K562 (cell line): ENCODE measurements around the gene EEFSEC. TPM values are rescaled to one million over a fixed set of nuclear protein-coding genes. Genes with fewer than 3 reads are reported as not detected.

Source experiments
- ATAC-seq: fragments of 200-7000 bp; cut with Tn5 transposase; 3 replicates; pipeline ENCODE4 v1.9.1; 2020; ENCODE audit warnings: moderate library complexity
- BruUV-seq: library from RNA; stranded (reverse); fragments of 400-500 nt; replicated peaks from 2 replicates; lab custom pipeline; 2021; lab: Mats Ljungman, UMichigan
- CTCF ChIA-PET: fragments of 300-600 bp; formaldehyde crosslinking; extraction: SDS; loops from one replicate; lab custom pipeline; 2021; ENCODE audit warnings: low intra/inter-chr PET ratio; lab: Yijun Ruan, JAX
- POLR2A ChIA-PET: fragments of 300-600, 350-650 bp; sonication (Branson Sonifier 250); formaldehyde crosslinking; extraction: SDS; loops from one replicate; lab custom pipeline; 2021; ENCODE audit warnings: antibody characterized with exemption, inconsistent platforms; lab: Yijun Ruan, JAX
- DNase-seq, 4 experiments: peaks; one replicate each; pipeline versions ENCODE4 v3.0.0 to v3.0.0-alpha.2; 2011 to 2018; ENCODE audit warnings: low spot score in 3 of 4, mixed read lengths in 3 of 4; ENCODE audit errors: extremely low read depth in 1 of 4
- FAIRE-seq: peaks from 2 replicates; lab custom pipeline; 2011; peaks lifted over from hg19 to GRCh38; lab: Jason Lieb, UNC
- H2AFZ ChIP-seq: 2 replicates; pipeline ENCODE4 v1.6.0; 2011; ENCODE audit warnings: low read depth, low read length, control low read depth, inconsistent platforms
- H3K27ac ChIP-seq: fragments of 200-600 bp; 3 replicates; pipeline ENCODE4 v1.8.0; 2011; ENCODE audit warnings: low read depth, mild to moderate bottlenecking, control low read depth, inconsistent platforms, low read length, moderate library complexity, mixed read lengths; ENCODE audit errors: extremely low read depth
- H3K27me3 ChIP-seq, 2 experiments: fragments of 300-600 bp in 1 of 2; 2 replicates in 1 of 2; 3 replicates in 1 of 2; pipeline versions ENCODE4 v1.6.0 to v1.8.0; 2011; ENCODE audit warnings: inconsistent platforms in 2 of 2, low read length in 2 of 2, mild to moderate bottlenecking in 1 of 2, mixed read lengths in 1 of 2, moderate library complexity in 1 of 2; ENCODE audit not compliant: control insufficient read depth in 2 of 2, insufficient read depth in 2 of 2
- H3K36me3 ChIP-seq: fragments of 300-600 bp; 3 replicates; pipeline ENCODE4 v1.8.0; 2011; ENCODE audit warnings: mild to moderate bottlenecking, low read length, inconsistent platforms; ENCODE audit not compliant: control insufficient read depth, insufficient read depth
- H3K4me1 ChIP-seq, 2 experiments: fragments of 200-600 bp in 1 of 2; replicated peaks in 1 of 2; 2 replicates in 1 of 2; 3 replicates in 1 of 2; pipeline versions ENCODE4 v1.5.1 to v1.8.0; 2011; ENCODE audit warnings: inconsistent platforms in 2 of 2, low read length in 2 of 2, mild to moderate bottlenecking in 1 of 2, mixed read lengths in 1 of 2, moderate library complexity in 1 of 2; ENCODE audit not compliant: control insufficient read depth in 2 of 2, insufficient read depth in 2 of 2
- H3K4me2 ChIP-seq: 2 replicates; pipeline ENCODE4 v1.6.1; 2011; ENCODE audit warnings: low read length, control low read depth, inconsistent platforms, mixed read lengths; ENCODE audit not compliant: insufficient read depth
- H3K4me3 ChIP-seq: fragments of 200-600 bp; sonication (generic), shearing (Covaris generic); 2 replicates; pipeline ENCODE4 v1.5.1; 2016; ENCODE audit warnings: control low read depth, inconsistent platforms
- H3K79me2 ChIP-seq: fragments of 200-600 bp; 3 replicates; pipeline ENCODE4 v1.8.0; 2011; ENCODE audit warnings: low read length, inconsistent platforms; ENCODE audit not compliant: control insufficient read depth, insufficient read depth
- H3K9ac ChIP-seq, 2 experiments: 2 replicates each; pipeline versions ENCODE4 v1.6.0 to v1.6.1; 2011; ENCODE audit warnings: low read depth in 2 of 2, low read length in 2 of 2, control low read depth in 1 of 2, inconsistent platforms in 1 of 2, mild to moderate bottlenecking in 1 of 2, mixed read lengths in 1 of 2; ENCODE audit not compliant: insufficient read depth in 1 of 2
- H3K9me1 ChIP-seq: one replicate; pipeline ENCODE4 v1.6.0; 2011; ENCODE audit warnings: inconsistent platforms, mild to moderate bottlenecking, low read length, moderate library complexity; ENCODE audit not compliant: control insufficient read depth, insufficient read depth
- H3K9me3 ChIP-seq: replicated peaks from 2 replicates; pipeline ENCODE4 v1.5.1; 2011; ENCODE audit warnings: low read depth, low read length, inconsistent platforms; ENCODE audit not compliant: control insufficient read depth, insufficient read depth
- H4K20me1 ChIP-seq: replicated peaks from 2 replicates; pipeline ENCODE4 v1.6.1; 2011; ENCODE audit warnings: low read length, inconsistent platforms, mixed read lengths; ENCODE audit not compliant: control insufficient read depth, insufficient read depth
- CBFB ChIP-seq: sonication (generic); formaldehyde crosslinking; IDR thresholded peaks from 2 replicates; pipeline ENCODE4 v1.4.0; 2020; ENCODE audit warnings: mild to moderate bottlenecking, missing genetic modification reagents
- CBX5 ChIP-seq: IDR thresholded peaks from 2 replicates; pipeline ENCODE4 v1.6.1; 2014; ENCODE audit warnings: low read depth, borderline replicate concordance
- ETV6 ChIP-seq, 3 experiments: fragments of 150-350 bp in 1 of 3; sonication (generic) in 1 of 3; formaldehyde crosslinking in 1 of 3; IDR thresholded peaks; 2 replicates each; pipeline versions ENCODE4 v1.6.1 to v1.8.0; 2014 to 2022; ENCODE audit warnings: borderline replicate concordance in 2 of 3, low read depth in 2 of 3, antibody characterized with exemption in 1 of 3, low read length in 1 of 3, mild to moderate bottlenecking in 1 of 3, missing genetic modification reagents in 1 of 3
- L3MBTL2 ChIP-seq: fragments of 450-650 bp; IDR thresholded peaks from 2 replicates; pipeline ENCODE4 v1.6.1; 2016; ENCODE audit warnings: mild to moderate bottlenecking, moderate library complexity
- MYNN ChIP-seq, 2 experiments: sonication (generic); formaldehyde crosslinking in 1 of 2; IDR thresholded peaks; 2 replicates each; pipeline versions ENCODE4 v1.5.0 to v1.6.1; 2016 to 2020; ENCODE audit warnings: antibody characterized with exemption in 1 of 2, missing genetic modification reagents in 1 of 2
- RFX1 ChIP-seq: fragments of 450-650 bp; IDR thresholded peaks from 2 replicates; pipeline ENCODE4 v1.6.1; 2016; ENCODE audit warnings: mild to moderate bottlenecking, moderate library complexity
- TCF7L2 ChIP-seq: fragments of 150-350 bp; IDR thresholded peaks from 2 replicates; pipeline ENCODE4 v1.6.1; 2016; ENCODE audit warnings: low read depth, mild to moderate bottlenecking, low read length, moderate library complexity
- ZC3H4 ChIP-seq: sonication (generic); formaldehyde crosslinking; IDR thresholded peaks from 2 replicates; pipeline ENCODE4 v1.9.0; 2021; ENCODE audit warnings: missing genetic modification reagents, borderline replicate concordance
- ZKSCAN1 ChIP-seq: fragments of 150-350 bp; IDR thresholded peaks from 2 replicates; pipeline ENCODE4 v1.6.1; 2016; ENCODE audit warnings: low read depth, low read length
- ZNF143 ChIP-seq: sonication (generic); formaldehyde crosslinking; IDR thresholded peaks from 2 replicates; pipeline ENCODE4 v1.9.0; 2022; ENCODE audit warnings: mild to moderate bottlenecking, missing genetic modification reagents
- WGBS: fragments of 100-300 bp; shearing (Covaris generic); methylation state at CpG from one replicate; pipeline ENCODE4 v1.1.6; 2016; ENCODE audit warnings: low coverage, mixed read lengths; ENCODE audit not compliant: insufficient coverage; ENCODE audit errors: missing lambda C conversion rate; 5-methylcytosine and 5-hydroxymethylcytosine counted together
- in situ Hi-C: fragments of 300-500 bp; cut with MboI; formaldehyde crosslinking; loops from 4 replicates; pipeline ENCODE4 v1.15.0; 2018; ENCODE audit warnings: inconsistent platforms, mixed read lengths
- intact Hi-C: fragments of 100-400 bp; cut with micrococcal nuclease; formaldehyde crosslinking; loops from 2 replicates; pipeline ENCODE4 v1.14.2; 2022
- polyA plus RNA-seq, 8 experiments: library from polyadenylated mRNA; depleted of rRNA in 4 of 8; stranded (reverse) in 5 of 8; unstranded in 3 of 8; fragments of >200 nt; fragmentation: Nextera tagmentation in 2 of 8; fragmentation: Illumina TruSeq in 1 of 8; extraction: Ambion mirVana in 2 of 8; extraction: Trizol in 1 of 8; gene quantifications; 2 replicates each; pipeline versions ENCODE4 v1.2.1 to v1.2.3, GENCODE V29; 2011 to 2014; ENCODE audit warnings: inconsistent platforms in 1 of 8, missing spikeins in 1 of 8
- total RNA-seq, 7 experiments: library from RNA; depleted of rRNA in 6 of 7; stranded (reverse); fragments of >200 nt in 6 of 7; fragmentation: Illumina TruSeq in 2 of 7; extraction: Trizol in 2 of 7; gene quantifications; 2 replicates each; pipeline versions ENCODE4 v1.2.1 to v1.2.3, GENCODE V29; 2011 to 2021; ENCODE audit warnings: low replicate concordance in 1 of 7
- TF ChIP-seq, protein P1 (sequence below), 2 experiments: fragments of 450-650 bp in 1 of 2; sonication (generic) in 1 of 2; formaldehyde crosslinking in 1 of 2; IDR thresholded peaks; 2 replicates each; pipeline versions ENCODE4 v1.7.1 to v1.9.0; 2016 to 2022; ENCODE audit warnings: inconsistent platforms in 1 of 2, mild to moderate bottlenecking in 1 of 2, missing genetic modification reagents in 1 of 2
- TF ChIP-seq, protein P2 (sequence below): fragments of 450-650 bp; conservative IDR thresholded peaks from 2 replicates; pipeline ENCODE4 v1.6.1; 2016; ENCODE audit warnings: missing genetic modification characterization, low read depth, mild to moderate bottlenecking, missing compliant biosample characterization, moderate library complexity

Gene EEFSEC
- total and polyA plus RNA-seq, 9 of the 15 experiments (the other 6 are each of a cell fraction or from before 2014, with no cell fraction given), result 0.35 to 11.8 (median 7.7) TPM

DNA sequence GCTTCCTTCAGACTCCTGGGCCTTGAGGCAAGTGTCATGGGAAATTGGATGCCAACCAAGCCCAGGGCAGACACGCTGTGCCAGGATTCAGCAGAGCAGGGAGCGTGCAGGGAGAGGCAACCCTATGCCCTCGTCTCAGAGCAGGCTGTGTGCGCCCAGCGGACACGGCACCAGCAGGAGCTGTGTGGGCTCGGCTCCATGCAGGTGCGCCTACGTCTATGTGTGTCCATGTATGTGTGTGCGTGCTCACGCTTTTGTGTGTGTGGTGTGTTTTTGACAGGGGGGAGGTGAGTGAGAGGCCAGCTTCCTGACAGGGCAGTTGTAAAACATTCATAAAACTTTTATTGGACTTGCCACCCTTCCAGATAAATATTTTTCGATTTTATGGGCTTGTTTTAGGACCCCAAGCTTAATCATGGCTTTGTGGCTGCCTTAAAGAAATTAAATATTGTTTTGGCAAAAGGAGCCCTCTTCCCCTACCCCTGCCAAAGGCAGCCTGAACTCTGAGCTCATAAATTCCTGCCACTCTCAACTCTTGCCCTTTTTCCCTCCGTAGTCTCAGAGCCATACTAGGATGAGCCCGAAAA, 229.0 kb downstream of the EEFSEC start:
- Histone ChIP-seq H3K4me2 (no peak overlapping the region), H3K4me1 (peaks cover 16 to 37% of the 10 kb centered on the region in 2 experiments; a peak in 4 of 5 replicates), H3K27me3 (no peaks in the 10 kb centered on the region), H3K9ac (peak overlapping the region in 1 of 2 experiments; percentile 40; a peak in 1 of 4 replicates), H3K4me3 (no peak overlapping the region), H3K79me2 (no peaks in the 10 kb centered on the region), H4K20me1 (no peaks in the 10 kb centered on the region), H2AFZ (no peak overlapping the region), H3K36me3 (no peaks in the 10 kb centered on the region), H3K27ac (no peak overlapping the region), H3K9me3 (no peaks in the 10 kb centered on the region), H3K9me1 (no peaks in the 10 kb centered on the region)
- BruUV-seq, result no TSS peak
- POLR2A ChIA-PET, result interaction anchor here (1.3 kb wide), 1 partner anchor 172 kb away, joined by 3 read pairs; no protein-coding TSS in a partner anchor
- CTCF ChIA-PET, result no interaction called here
- DNase-seq (no peak), FAIRE-seq (no peak), ATAC-seq (no peak)
- in situ Hi-C loops (no loop called here), intact Hi-C loops (no loop called here)
- WGBS, result 91% methylated on average over 11 of the region's 14 CpGs
- no peak for TF ChIP-seq MYNN (IDR thresholded peaks at IDR 0.05)
- TF ChIP-seq MYNN (CRISPR knock-in tag; IDR thresholded peaks at IDR 0.05), result no peak
- no peak for TF ChIP-seq L3MBTL2
- TF ChIP-seq CBX5, result no peak
- TF ChIP-seq, protein P1, sequence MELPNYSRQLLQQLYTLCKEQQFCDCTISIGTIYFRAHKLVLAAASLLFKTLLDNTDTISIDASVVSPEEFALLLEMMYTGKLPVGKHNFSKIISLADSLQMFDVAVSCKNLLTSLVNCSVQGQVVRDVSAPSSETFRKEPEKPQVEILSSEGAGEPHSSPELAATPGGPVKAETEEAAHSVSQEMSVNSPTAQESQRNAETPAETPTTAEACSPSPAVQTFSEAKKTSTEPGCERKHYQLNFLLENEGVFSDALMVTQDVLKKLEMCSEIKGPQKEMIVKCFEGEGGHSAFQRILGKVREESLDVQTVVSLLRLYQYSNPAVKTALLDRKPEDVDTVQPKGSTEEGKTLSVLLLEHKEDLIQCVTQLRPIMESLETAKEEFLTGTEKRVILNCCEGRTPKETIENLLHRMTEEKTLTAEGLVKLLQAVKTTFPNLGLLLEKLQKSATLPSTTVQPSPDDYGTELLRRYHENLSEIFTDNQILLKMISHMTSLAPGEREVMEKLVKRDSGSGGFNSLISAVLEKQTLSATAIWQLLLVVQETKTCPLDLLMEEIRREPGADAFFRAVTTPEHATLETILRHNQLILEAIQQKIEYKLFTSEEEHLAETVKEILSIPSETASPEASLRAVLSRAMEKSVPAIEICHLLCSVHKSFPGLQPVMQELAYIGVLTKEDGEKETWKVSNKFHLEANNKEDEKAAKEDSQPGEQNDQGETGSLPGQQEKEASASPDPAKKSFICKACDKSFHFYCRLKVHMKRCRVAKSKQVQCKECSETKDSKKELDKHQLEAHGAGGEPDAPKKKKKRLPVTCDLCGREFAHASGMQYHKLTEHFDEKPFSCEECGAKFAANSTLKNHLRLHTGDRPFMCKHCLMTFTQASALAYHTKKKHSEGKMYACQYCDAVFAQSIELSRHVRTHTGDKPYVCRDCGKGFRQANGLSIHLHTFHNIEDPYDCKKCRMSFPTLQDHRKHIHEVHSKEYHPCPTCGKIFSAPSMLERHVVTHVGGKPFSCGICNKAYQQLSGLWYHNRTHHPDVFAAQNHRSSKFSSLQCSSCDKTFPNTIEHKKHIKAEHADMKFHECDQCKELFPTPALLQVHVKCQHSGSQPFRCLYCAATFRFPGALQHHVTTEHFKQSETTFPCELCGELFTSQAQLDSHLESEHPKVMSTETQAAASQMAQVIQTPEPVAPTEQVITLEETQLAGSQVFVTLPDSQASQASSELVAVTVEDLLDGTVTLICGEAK (IDR thresholded peaks at IDR 0.05), result no peak
- TF ChIP-seq, protein P1 (CRISPR knock-in tag; IDR thresholded peaks at IDR 0.05), result no peak
- TF ChIP-seq ZKSCAN1, result no peak
- TF ChIP-seq RFX1, result no peak
- TF ChIP-seq ZC3H4 (CRISPR knock-in tag), result no peak
- TF ChIP-seq, protein P2, sequence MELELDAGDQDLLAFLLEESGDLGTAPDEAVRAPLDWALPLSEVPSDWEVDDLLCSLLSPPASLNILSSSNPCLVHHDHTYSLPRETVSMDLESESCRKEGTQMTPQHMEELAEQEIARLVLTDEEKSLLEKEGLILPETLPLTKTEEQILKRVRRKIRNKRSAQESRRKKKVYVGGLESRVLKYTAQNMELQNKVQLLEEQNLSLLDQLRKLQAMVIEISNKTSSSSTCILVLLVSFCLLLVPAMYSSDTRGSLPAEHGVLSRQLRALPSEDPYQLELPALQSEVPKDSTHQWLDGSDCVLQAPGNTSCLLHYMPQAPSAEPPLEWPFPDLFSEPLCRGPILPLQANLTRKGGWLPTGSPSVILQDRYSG (tag), result no peak
- no peak for TF ChIP-seq ZNF143
- TF ChIP-seq TCF7L2, result no peak
- TF ChIP-seq ETV6 (IDR thresholded peaks at IDR 0.05; ENCODE audit: borderline replicate concordance in 1 of 2, low read depth in 2 of 2, low read length in 1 of 2), result no peak
- no peak for TF ChIP-seq ETV6 (CRISPR knock-in tag; IDR thresholded peaks at IDR 0.05; ENCODE audit: borderline replicate concordance)
- no peak for TF ChIP-seq CBFB (CRISPR knock-in tag)
